KOPT-K1 (cell line): ENCODE data around the gene SLC6A12.
"Not testable (repeated sequence)": the region's sequence is repeated elsewhere in the genome, so short reads cannot be mapped to it uniquely, and the experiment has no call there.

ENCODE experiments used
- H3K27ac ChIP-seq: fragments of 200-600 bp; sonication (generic); 2 replicates; pipeline ENCODE4 v1.5.1; 2016; ENCODE audit warnings: antibody characterized with exemption, mild to moderate bottlenecking, low read depth, low read length; ENCODE audit not compliant: poor library complexity, severe bottlenecking
- H3K36me3 ChIP-seq: fragments of 200-600 bp; sonication (generic); 2 replicates; pipeline ENCODE4 v1.5.1; 2017; ENCODE audit warnings: antibody characterized with exemption, mild to moderate bottlenecking, low read length, moderate library complexity; ENCODE audit not compliant: insufficient read depth
- H3K9me3 ChIP-seq: fragments of 200-600 bp; sonication (generic); 2 replicates; pipeline ENCODE4 v1.5.1; 2017; ENCODE audit warnings: antibody characterized with exemption, low read length, mild to moderate bottlenecking; ENCODE audit not compliant: insufficient read depth, poor library complexity, severe bottlenecking

Gene SLC6A12

GRCh38 chr12:187986-188909 lies 25.7 kb downstream of the SLC6A12 start:
- H3K36me3 ChIP-seq, H3K27ac ChIP-seq, H3K9me3 ChIP-seq: not testable (repeated sequence)

- Histone ChIP-seq H3K36me3 (no peaks in the 10 kb centered on the region), H3K9me3 (no peaks in the 10 kb centered on the region), H3K27ac (no peak overlapping the region)
Observed at GRCh38 chr12:186006-186625, 27.8 kb downstream of the SLC6A12 start.

- Histone ChIP-seq H3K9me3 (no peaks in the 10 kb centered on the region), H3K27ac (no peak overlapping the region), H3K36me3 (no peaks in the 10 kb centered on the region)
Observed at GRCh38 chr12:185576-185955, 28.4 kb downstream of the SLC6A12 start.

GRCh38 chr12:184811-185575 lies 29.0 kb downstream of the SLC6A12 start:
- Histone ChIP-seq H3K9me3 (no peaks in the 10 kb centered on the region), H3K36me3 (no peaks in the 10 kb centered on the region), H3K27ac (no peak overlapping the region)

- no peaks in the 10 kb centered on the region for H3K36me3 ChIP-seq
- no peaks in the 10 kb centered on the region for H3K9me3 ChIP-seq
- no peak overlapping the region for H3K27ac ChIP-seq
Observed at GRCh38 chr12:182381-182892, 31.5 kb downstream of the SLC6A12 start.

- H3K9me3 ChIP-seq: no peaks in the 10 kb centered on the region
- H3K27ac ChIP-seq: no peak overlapping the region
- no peaks in the 10 kb centered on the region for H3K36me3 ChIP-seq
Observed at GRCh38 chr12:181921-182320, 32.0 kb downstream of the SLC6A12 start.

- H3K9me3 ChIP-seq: no peaks in the 10 kb centered on the region
Observed at GRCh38 chr12:180445-180844, 33.5 kb downstream of the SLC6A12 start.

GRCh38 chr12:179885-180284 lies 34.1 kb downstream of the SLC6A12 start:
- H3K9me3 ChIP-seq: no peaks in the 10 kb centered on the region
- no peak overlapping the region for H3K27ac ChIP-seq
- no peaks in the 10 kb centered on the region for H3K36me3 ChIP-seq

More at GRCh38 chr12:180445-180844, 33.5 kb downstream of the SLC6A12 start:
- H3K36me3 ChIP-seq: no peaks in the 10 kb centered on the region
- no peak overlapping the region for H3K27ac ChIP-seq

- Histone ChIP-seq H3K36me3 (no peaks in the 10 kb centered on the region), H3K27ac (no peak overlapping the region), H3K9me3 (no peaks in the 10 kb centered on the region)
Observed at GRCh38 chr12:179131-179884, 34.6 kb downstream of the SLC6A12 start.

- no peaks in the 10 kb centered on the region for H3K36me3 ChIP-seq
- no peak overlapping the region for H3K27ac ChIP-seq
- H3K9me3 ChIP-seq: no peaks in the 10 kb centered on the region
Observed at GRCh38 chr12:178829-179109, 35.2 kb downstream of the SLC6A12 start.

GRCh38 chr12:177980-178828 lies 35.8 kb downstream of the SLC6A12 start:
- no peaks in the 10 kb centered on the region for H3K9me3 ChIP-seq
- H3K36me3 ChIP-seq: no peaks in the 10 kb centered on the region
- no peak overlapping the region for H3K27ac ChIP-seq

- Histone ChIP-seq H3K27ac (no peak overlapping the region), H3K9me3 (no peaks in the 10 kb centered on the region), H3K36me3 (no peaks in the 10 kb centered on the region)
Observed at GRCh38 chr12:177336-177979, 36.5 kb downstream of the SLC6A12 start.

GRCh38 chr12:176321-177181 lies 37.4 kb downstream of the SLC6A12 start:
- Histone ChIP-seq H3K27ac (no peak overlapping the region), H3K9me3 (no peaks in the 10 kb centered on the region), H3K36me3 (no peaks in the 10 kb centered on the region)
